Memory B cell (primary cell): Measurements from ENCODE around the gene HUS1B.

Experiments
- ATAC-seq: fragments of 150-1000 bp; cut with Tn5 transposase; 2 replicates; pipeline ENCODE4 v1.10.0; 2021; ENCODE audit warnings: low read depth, mild to moderate bottlenecking, moderate library complexity
- DNase-seq, 2 donors: peaks; one replicate each; pipeline ENCODE4 v3.0.0; 2022; ENCODE audit warnings: low spot score in 2 of 2
- H3K27ac Mint-ChIP-seq: one replicate; pipeline ENCODE4 v1.8.0; 2022; ENCODE audit warnings: mild to moderate bottlenecking, moderate library complexity, mixed read lengths
- H3K27me3 Mint-ChIP-seq: one replicate; pipeline ENCODE4 v1.8.0; 2022; ENCODE audit warnings: mixed read lengths
- H3K36me3 Mint-ChIP-seq: one replicate; pipeline ENCODE4 v1.8.0; 2022; ENCODE audit warnings: mild to moderate bottlenecking, mixed read lengths
- H3K4me1 Mint-ChIP-seq: one replicate; pipeline ENCODE4 v1.8.0; 2022; ENCODE audit warnings: mixed read lengths
- H3K4me3 Mint-ChIP-seq: one replicate; pipeline ENCODE4 v1.8.0; 2022; ENCODE audit warnings: mild to moderate bottlenecking, moderate library complexity, mixed read lengths
- H3K9me3 Mint-ChIP-seq: one replicate; pipeline ENCODE4 v1.8.0; 2022; ENCODE audit warnings: mixed read lengths

HUS1B gene

GRCh38 chr6:624979-625378, 31.9 kb downstream of the HUS1B start:
- DNase-seq (no peak), ATAC-seq (no peak)
- no peak overlapping the region for H3K27ac Mint-ChIP-seq
- H3K4me3 Mint-ChIP-seq: no peak overlapping the region
- H3K36me3 Mint-ChIP-seq: peaks cover 23% of the 10 kb centered on the region
- H3K27me3 Mint-ChIP-seq: no peaks in the 10 kb centered on the region
- H3K4me1 Mint-ChIP-seq: peaks cover 9% of the 10 kb centered on the region
- no peaks in the 10 kb centered on the region for H3K9me3 Mint-ChIP-seq

GRCh38 chr6:622462-622861, 34.4 kb downstream of the HUS1B start:
- no peak for ATAC-seq

GRCh38 chr6:621931-622330, 35.0 kb downstream of the HUS1B start:
- Mint-ChIP-seq H3K9me3 (no peaks in the 10 kb centered on the region), H3K36me3 (peaks cover 31% of the 10 kb centered on the region), H3K4me1 (no peaks in the 10 kb centered on the region), H3K27me3 (no peaks in the 10 kb centered on the region), H3K4me3 (no peak overlapping the region), H3K27ac (no peak overlapping the region)
- DNase-seq (no peak), ATAC-seq (no peak)

More at GRCh38 chr6:622462-622861, 34.4 kb downstream of the HUS1B start:
- no peaks in the 10 kb centered on the region for H3K9me3 Mint-ChIP-seq
- H3K36me3 Mint-ChIP-seq: peaks cover 28% of the 10 kb centered on the region
- H3K27ac Mint-ChIP-seq: no peak overlapping the region
- H3K4me3 Mint-ChIP-seq: no peak overlapping the region
- no peaks in the 10 kb centered on the region for H3K4me1 Mint-ChIP-seq
- DNase-seq: no peak
- H3K27me3 Mint-ChIP-seq: no peaks in the 10 kb centered on the region

- H3K36me3 Mint-ChIP-seq: peaks cover 30% of the 10 kb centered on the region
- H3K27me3 Mint-ChIP-seq: no peaks in the 10 kb centered on the region
- H3K4me1 Mint-ChIP-seq: no peaks in the 10 kb centered on the region
- H3K9me3 Mint-ChIP-seq: no peaks in the 10 kb centered on the region
- DNase-seq (no peak), ATAC-seq (no peak)
- no peak overlapping the region for H3K27ac Mint-ChIP-seq
- no peak overlapping the region for H3K4me3 Mint-ChIP-seq
Observed at GRCh38 chr6:620950-621349, 36.0 kb downstream of the HUS1B start.

DNA sequence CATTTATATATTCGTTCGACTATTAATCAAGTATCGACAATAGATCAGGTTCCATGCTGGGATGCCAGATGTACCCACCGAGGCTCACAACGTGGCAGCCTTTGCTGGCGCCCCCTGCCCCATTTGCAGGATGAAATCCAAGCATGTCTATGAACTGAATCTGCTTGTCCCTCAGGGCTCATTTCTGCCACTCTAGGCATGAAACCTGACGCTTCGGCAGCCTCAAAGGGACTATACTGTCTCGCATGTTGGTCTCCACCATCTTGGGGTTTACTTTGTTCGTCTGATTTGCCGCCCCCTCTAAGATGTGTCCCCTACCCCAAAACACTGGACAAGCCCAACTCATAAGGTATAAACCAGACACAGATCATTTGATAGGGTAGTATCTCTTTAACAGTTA, 36.7 kb downstream of the HUS1B start:
- DNase-seq (no peak), ATAC-seq (no peak)
- H3K36me3 Mint-ChIP-seq: peaks cover 38% of the 10 kb centered on the region
- no peaks in the 10 kb centered on the region for H3K4me1 Mint-ChIP-seq
- H3K4me3 Mint-ChIP-seq: no peak overlapping the region
- no peak overlapping the region for H3K27ac Mint-ChIP-seq
- no peaks in the 10 kb centered on the region for H3K27me3 Mint-ChIP-seq
- no peaks in the 10 kb centered on the region for H3K9me3 Mint-ChIP-seq

DNA sequence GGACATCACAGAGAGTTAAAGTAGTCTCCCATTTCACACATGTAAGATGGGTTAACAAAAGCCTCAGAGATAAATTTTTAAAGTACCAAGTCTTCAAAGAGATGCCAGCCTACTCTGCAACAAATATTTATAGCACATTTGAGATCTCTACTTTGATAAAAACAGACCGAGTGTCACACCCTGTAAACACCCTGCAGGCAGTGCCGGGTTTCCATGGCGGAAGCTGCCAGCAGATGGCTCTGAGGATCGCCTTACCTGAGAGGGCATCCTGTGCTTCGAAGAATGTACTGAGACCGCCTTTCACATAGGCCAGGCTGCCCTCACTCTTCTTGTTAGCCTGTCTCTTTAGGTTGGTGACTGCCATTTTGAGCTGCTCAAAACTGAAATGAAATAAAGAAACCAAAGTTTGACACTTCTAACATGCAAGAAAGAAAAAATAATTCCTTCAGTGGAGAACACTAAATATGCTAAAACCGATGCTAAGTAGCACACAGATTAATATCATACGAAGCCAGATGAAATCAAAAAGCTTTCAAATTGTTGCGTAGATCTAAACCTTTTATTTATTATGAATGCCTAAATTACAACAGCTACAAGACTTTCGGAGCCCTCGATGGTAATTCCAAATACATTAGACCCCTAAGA, 39.3 kb downstream of the HUS1B start:
- H3K4me1 Mint-ChIP-seq: no peaks in the 10 kb centered on the region
- H3K9me3 Mint-ChIP-seq: no peaks in the 10 kb centered on the region
- no peak overlapping the region for H3K4me3 Mint-ChIP-seq
- H3K27ac Mint-ChIP-seq: no peak overlapping the region
- peaks cover 43% of the 10 kb centered on the region for H3K36me3 Mint-ChIP-seq
- no peak for DNase-seq
- ATAC-seq: no peak
- H3K27me3 Mint-ChIP-seq: no peaks in the 10 kb centered on the region

DNA sequence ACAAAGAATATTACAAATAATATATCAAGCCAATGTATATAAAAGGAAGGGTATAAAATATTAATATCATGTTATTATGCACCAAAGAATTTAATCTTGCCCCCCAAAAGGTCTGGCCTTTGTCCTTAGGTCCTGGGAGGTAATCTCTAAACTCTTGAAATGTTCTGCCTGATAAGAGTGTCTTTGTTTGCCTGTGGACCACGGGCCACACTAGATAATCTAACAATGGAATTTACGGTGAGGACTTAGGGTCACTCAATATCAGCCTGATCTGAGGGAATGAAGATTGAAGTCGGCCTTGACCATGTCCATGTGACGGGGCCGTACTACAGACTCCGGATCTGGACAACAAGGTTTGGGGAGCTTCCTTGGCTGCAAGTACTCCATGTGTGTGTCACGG, 42.9 kb downstream of the HUS1B start:
- Mint-ChIP-seq H3K4me1 (peaks cover 8% of the 10 kb centered on the region), H3K27ac (no peak overlapping the region), H3K36me3 (peaks cover 32% of the 10 kb centered on the region), H3K27me3 (no peaks in the 10 kb centered on the region), H3K9me3 (no peaks in the 10 kb centered on the region), H3K4me3 (no peak overlapping the region)
- ATAC-seq: no peak
- no peak for DNase-seq

DNA sequence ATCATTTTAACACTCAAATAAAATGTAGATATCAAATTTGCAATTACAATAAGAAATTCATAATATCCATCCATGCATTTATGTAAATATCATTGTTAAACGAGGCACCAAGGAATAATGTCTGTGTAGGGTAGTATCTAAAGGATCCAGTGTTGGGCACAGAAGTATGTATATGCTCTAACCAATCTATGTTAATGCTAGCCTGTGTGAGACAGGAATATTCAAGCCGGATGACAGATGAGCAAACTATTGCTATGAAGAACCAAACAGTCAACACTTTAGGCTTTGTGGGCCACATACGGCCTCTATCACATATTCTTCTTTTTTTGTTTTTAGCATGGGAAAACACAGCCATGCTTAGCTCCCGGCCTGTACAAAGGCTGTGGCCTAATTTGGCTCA, 45.0 kb downstream of the HUS1B start:
- H3K9me3 Mint-ChIP-seq: no peaks in the 10 kb centered on the region
- DNase-seq (no peak), ATAC-seq (no peak)
- peaks cover 28% of the 10 kb centered on the region for H3K36me3 Mint-ChIP-seq
- no peak overlapping the region for H3K4me3 Mint-ChIP-seq
- peaks cover 8% of the 10 kb centered on the region for H3K4me1 Mint-ChIP-seq
- H3K27ac Mint-ChIP-seq: no peak overlapping the region
- no peaks in the 10 kb centered on the region for H3K27me3 Mint-ChIP-seq

GRCh38 chr6:610882-611281, 46.0 kb downstream of the HUS1B start:
- no peak overlapping the region for H3K27ac Mint-ChIP-seq
- ATAC-seq (no peak), DNase-seq (no peak)
- H3K4me3 Mint-ChIP-seq: no peak overlapping the region
- H3K4me1 Mint-ChIP-seq: peaks cover 8% of the 10 kb centered on the region
- peaks cover 32% of the 10 kb centered on the region for H3K36me3 Mint-ChIP-seq
- H3K9me3 Mint-ChIP-seq: no peaks in the 10 kb centered on the region
- no peaks in the 10 kb centered on the region for H3K27me3 Mint-ChIP-seq

DNA sequence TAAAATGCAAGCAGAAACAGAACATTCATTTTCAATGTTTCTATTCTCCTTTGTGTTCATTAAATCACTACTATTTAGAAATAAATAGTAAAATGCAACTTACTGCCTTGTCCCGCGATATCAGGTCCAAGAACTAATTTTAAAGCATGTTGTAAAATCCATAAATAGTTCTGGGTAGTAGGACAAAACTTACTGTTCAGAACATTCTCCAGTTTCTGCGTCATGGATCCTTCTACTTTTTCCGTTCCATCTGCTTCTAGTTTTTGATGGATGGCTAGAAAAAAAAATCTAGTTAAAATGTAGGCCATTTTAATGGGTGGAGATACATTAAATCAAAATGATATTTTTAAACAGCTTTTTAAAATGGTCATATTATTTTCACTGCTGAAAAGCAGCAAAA, 47.0 kb downstream of the HUS1B start:
- no peaks in the 10 kb centered on the region for H3K9me3 Mint-ChIP-seq
- H3K36me3 Mint-ChIP-seq: peaks cover 28% of the 10 kb centered on the region
- no peak overlapping the region for H3K4me3 Mint-ChIP-seq
- DNase-seq (no peak), ATAC-seq (no peak)
- peaks cover 11% of the 10 kb centered on the region for H3K4me1 Mint-ChIP-seq
- no peak overlapping the region for H3K27ac Mint-ChIP-seq
- H3K27me3 Mint-ChIP-seq: no peaks in the 10 kb centered on the region

DNA sequence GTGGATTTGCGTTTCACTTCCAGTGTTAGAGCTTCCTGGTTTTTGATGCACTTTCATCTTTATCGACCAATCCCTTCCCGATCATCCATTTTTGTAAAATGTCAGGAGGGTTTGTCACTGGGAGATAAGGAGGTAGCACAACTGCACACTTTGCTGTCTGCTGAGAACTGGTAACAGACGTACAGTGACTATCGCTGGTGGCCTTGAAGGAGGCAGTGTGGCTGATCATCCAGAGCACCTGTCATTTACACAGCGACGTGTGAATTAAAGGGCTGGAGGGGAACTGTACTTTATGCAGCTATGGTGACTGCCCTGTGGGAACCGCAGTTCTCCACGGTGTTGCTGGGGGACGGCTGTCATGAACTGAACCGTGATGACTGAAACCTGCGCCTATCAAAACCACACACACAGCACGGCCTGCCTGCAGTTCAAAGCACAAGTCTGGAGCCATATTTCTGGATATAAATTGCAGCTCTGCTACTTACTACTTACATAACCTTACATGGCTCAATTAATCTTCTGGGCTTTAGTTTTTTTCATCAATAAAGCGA, 50.0 kb downstream of the HUS1B start:
- DNase-seq (no peak), ATAC-seq (no peak)
- Mint-ChIP-seq H3K27me3 (no peaks in the 10 kb centered on the region), H3K36me3 (peaks cover 25% of the 10 kb centered on the region), H3K4me1 (peaks cover 14% of the 10 kb centered on the region), H3K9me3 (no peaks in the 10 kb centered on the region), H3K27ac (no peak overlapping the region), H3K4me3 (no peak overlapping the region)
